ENCODE measurements around the gene SEZ6L2.

The SEZ6L2 gene

DNA sequence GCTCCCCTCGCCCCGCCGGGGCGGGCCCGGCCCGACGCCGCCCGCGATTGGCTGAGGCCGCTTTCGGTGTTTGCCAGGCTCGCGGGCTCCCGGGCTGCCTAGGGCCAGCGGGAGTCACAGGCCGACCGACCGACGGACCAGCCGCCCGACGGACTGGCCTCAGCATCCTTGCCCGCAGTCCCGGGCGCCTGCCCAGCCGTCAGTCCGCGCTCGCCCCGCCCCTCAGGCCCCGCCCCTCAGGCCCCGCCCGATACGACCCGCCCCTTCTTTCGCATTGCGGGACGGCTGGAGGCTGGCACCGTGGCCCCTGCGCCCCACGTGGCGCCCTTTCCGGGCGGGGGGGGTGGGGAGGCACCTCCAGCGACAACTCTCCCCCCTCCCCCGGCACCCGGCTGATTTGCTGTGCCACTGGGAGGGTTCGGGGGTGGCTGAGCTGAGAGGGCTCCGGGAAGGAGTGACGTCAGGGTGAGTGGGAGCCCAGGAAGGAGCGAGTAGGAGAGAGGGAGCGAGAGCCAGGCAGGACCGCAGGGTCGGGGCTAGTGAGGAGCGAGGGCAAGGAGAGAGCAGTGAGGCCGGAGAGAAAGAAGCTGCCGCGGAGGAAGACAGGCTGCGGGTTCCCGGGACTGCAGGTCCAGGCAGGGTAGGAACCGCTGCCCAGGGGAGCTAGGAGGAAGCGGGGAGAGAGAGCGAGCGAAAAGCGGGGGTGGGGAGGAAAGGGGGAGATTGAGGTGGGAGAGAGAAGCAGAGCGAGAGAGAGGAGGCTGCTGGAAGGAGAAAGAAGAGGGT lies 945 bp upstream of the SEZ6L2 start, which contains the start of gene ASPHD1:
Gene ASPHD1, plus strand, starts transcription at position 387 of the 786 bp plus-strand sequence. CDS start 484 bp downstream, outside the sequence.
- no peaks in the 10 kb centered on the region for H3K9me3 ChIP-seq (ENCODE audit: control insufficient read depth, insufficient read depth, low read depth, low read length)
- H3K4me1 ChIP-seq (ENCODE audit: control insufficient read depth, insufficient read depth, low read length): peaks cover 2% of the 10 kb centered on the region; the same call in 1 of the 2 replicates
- no peaks in the 10 kb centered on the region for H3K36me3 ChIP-seq (ENCODE audit: control insufficient read depth in 2 of 2, insufficient read depth in 1 of 2, low read length in 2 of 2)
- H3K27ac ChIP-seq (ENCODE audit: extremely low read depth, low read depth, low read length): no peak within 1 kb of the TSS
- H3K4me3 ChIP-seq (ENCODE audit: low read depth, low read length): peak within 1 kb of the TSS; percentile 51
- POLR2A ChIA-PET: interaction anchor here (0.5 to 2.2 kb wide), 18 partner anchors 9 to 106 kb away, joined by 3 to 13 read pairs (median 4); partner anchors contain the start of genes CDIPT, HIRIP3, MVP and TAOK2
- CTCF ChIA-PET: interaction anchor here (0.7 to 2.1 kb wide), 6 partner anchors 16 to 122 kb away, joined by 3 to 10 read pairs (median 3); partner anchors contain the start of genes MVP and PAGR1
- TF ChIP-seq SALL2 (tag by site-specific recombination; IDR thresholded peaks at IDR 0.05; ENCODE audit: borderline replicate concordance) (no peak), ZIC2 (tag by site-specific recombination; IDR thresholded peaks at IDR 0.05) (peak; percentile 85), ZNF302 (tag by site-specific recombination; IDR thresholded peaks at IDR 0.05; ENCODE audit: low read depth) (no peak), ZNF248 (tag by site-specific recombination; IDR thresholded peaks at IDR 0.05) (no peak), ZBTB7A (tag by site-specific recombination; IDR thresholded peaks at IDR 0.05; ENCODE audit: low read depth) (peak; percentile 75; the same call in 1 of the 2 replicates), ZSCAN23 (tag by site-specific recombination; IDR thresholded peaks at IDR 0.05) (0 out of 2 replicates have a peak, but pooled peaks have one; percentile 48), TCF7L2 (IDR thresholded peaks at IDR 0.05; ENCODE audit: borderline replicate concordance, low read depth, low read length) (no peak), ZFP37 (tag by site-specific recombination; IDR thresholded peaks at IDR 0.05) (no peak), ZNF548 (tag by site-specific recombination; IDR thresholded peaks at IDR 0.05) (no peak), MEIS1 (CRISPR knock-in tag; IDR thresholded peaks at IDR 0.05; ENCODE audit: borderline replicate concordance) (no peak), ZNF76 (tag by site-specific recombination; IDR thresholded peaks at IDR 0.05; ENCODE audit: borderline replicate concordance, low read depth) (peak; percentile 83; the same call in 1 of the 2 replicates), OSR2 (tag by site-specific recombination; IDR thresholded peaks at IDR 0.05) (no peak), ZNF140 (tag by site-specific recombination; IDR thresholded peaks at IDR 0.05) (no peak), ZNF677 (tag by site-specific recombination; IDR thresholded peaks at IDR 0.05) (no peak)
- TF ChIP-seq, protein P1, sequence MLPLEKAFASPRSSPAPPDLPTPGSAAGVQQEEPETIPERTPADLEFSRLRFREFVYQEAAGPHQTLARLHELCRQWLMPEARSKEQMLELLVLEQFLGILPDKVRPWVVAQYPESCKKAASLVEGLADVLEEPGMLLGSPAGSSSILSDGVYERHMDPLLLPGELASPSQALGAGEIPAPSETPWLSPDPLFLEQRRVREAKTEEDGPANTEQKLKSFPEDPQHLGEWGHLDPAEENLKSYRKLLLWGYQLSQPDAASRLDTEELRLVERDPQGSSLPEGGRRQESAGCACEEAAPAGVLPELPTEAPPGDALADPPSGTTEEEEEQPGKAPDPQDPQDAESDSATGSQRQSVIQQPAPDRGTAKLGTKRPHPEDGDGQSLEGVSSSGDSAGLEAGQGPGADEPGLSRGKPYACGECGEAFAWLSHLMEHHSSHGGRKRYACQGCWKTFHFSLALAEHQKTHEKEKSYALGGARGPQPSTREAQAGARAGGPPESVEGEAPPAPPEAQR (tag by site-specific recombination; IDR thresholded peaks at IDR 0.05): 0 out of 2 replicates have a peak, but pooled peaks have one; percentile 68
- TF ChIP-seq, protein P2, sequence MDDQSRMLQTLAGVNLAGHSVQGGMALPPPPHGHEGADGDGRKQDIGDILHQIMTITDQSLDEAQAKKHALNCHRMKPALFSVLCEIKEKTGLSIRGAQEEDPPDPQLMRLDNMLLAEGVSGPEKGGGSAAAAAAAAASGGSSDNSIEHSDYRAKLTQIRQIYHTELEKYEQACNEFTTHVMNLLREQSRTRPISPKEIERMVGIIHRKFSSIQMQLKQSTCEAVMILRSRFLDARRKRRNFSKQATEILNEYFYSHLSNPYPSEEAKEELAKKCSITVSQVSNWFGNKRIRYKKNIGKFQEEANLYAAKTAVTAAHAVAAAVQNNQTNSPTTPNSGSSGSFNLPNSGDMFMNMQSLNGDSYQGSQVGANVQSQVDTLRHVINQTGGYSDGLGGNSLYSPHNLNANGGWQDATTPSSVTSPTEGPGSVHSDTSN (CRISPR knock-in tag; IDR thresholded peaks at IDR 0.05): no peak; the same call in 1 of the 2 replicates
- TF ChIP-seq, protein P3, sequence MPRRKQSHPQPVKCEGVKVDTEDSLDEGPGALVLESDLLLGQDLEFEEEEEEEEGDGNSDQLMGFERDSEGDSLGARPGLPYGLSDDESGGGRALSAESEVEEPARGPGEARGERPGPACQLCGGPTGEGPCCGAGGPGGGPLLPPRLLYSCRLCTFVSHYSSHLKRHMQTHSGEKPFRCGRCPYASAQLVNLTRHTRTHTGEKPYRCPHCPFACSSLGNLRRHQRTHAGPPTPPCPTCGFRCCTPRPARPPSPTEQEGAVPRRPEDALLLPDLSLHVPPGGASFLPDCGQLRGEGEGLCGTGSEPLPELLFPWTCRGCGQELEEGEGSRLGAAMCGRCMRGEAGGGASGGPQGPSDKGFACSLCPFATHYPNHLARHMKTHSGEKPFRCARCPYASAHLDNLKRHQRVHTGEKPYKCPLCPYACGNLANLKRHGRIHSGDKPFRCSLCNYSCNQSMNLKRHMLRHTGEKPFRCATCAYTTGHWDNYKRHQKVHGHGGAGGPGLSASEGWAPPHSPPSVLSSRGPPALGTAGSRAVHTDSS (tag by site-specific recombination; IDR thresholded peaks at IDR 0.05): no peak
- TF ChIP-seq, protein P4, sequence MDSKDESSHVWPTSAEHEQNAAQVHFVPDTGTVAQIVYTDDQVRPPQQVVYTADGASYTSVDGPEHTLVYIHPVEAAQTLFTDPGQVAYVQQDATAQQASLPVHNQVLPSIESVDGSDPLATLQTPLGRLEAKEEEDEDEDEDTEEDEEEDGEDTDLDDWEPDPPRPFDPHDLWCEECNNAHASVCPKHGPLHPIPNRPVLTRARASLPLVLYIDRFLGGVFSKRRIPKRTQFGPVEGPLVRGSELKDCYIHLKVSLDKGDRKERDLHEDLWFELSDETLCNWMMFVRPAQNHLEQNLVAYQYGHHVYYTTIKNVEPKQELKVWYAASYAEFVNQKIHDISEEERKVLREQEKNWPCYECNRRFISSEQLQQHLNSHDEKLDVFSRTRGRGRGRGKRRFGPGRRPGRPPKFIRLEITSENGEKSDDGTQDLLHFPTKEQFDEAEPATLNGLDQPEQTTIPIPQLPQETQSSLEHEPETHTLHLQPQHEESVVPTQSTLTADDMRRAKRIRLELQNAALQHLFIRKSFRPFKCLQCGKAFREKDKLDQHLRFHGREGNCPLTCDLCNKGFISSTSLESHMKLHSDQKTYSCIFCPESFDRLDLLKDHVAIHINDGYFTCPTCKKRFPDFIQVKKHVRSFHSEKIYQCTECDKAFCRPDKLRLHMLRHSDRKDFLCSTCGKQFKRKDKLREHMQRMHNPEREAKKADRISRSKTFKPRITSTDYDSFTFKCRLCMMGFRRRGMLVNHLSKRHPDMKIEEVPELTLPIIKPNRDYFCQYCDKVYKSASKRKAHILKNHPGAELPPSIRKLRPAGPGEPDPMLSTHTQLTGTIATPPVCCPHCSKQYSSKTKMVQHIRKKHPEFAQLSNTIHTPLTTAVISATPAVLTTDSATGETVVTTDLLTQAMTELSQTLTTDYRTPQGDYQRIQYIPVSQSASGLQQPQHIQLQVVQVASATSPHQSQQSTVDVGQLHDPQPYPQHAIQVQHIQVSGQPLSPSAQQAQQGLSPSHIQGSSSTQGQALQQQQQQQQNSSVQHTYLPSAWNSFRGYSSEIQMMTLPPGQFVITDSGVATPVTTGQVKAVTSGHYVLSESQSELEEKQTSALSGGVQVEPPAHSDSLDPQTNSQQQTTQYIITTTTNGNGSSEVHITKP (tag by site-specific recombination; IDR thresholded peaks at IDR 0.05): no peak; the same call in 1 of the 2 replicates
- TF ChIP-seq, protein P5, sequence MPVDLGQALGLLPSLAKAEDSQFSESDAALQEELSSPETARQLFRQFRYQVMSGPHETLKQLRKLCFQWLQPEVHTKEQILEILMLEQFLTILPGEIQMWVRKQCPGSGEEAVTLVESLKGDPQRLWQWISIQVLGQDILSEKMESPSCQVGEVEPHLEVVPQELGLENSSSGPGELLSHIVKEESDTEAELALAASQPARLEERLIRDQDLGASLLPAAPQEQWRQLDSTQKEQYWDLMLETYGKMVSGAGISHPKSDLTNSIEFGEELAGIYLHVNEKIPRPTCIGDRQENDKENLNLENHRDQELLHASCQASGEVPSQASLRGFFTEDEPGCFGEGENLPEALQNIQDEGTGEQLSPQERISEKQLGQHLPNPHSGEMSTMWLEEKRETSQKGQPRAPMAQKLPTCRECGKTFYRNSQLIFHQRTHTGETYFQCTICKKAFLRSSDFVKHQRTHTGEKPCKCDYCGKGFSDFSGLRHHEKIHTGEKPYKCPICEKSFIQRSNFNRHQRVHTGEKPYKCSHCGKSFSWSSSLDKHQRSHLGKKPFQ (tag by site-specific recombination; IDR thresholded peaks at IDR 0.05): no peak
- TF ChIP-seq, protein P6, sequence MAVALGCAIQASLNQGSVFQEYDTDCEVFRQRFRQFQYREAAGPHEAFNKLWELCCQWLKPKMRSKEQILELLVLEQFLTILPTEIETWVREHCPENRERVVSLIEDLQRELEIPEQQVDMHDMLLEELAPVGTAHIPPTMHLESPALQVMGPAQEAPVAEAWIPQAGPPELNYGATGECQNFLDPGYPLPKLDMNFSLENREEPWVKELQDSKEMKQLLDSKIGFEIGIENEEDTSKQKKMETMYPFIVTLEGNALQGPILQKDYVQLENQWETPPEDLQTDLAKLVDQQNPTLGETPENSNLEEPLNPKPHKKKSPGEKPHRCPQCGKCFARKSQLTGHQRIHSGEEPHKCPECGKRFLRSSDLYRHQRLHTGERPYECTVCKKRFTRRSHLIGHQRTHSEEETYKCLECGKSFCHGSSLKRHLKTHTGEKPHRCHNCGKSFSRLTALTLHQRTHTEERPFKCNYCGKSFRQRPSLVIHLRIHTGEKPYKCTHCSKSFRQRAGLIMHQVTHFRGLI (tag by site-specific recombination; IDR thresholded peaks at IDR 0.05): no peak
- TF ChIP-seq, protein P7, sequence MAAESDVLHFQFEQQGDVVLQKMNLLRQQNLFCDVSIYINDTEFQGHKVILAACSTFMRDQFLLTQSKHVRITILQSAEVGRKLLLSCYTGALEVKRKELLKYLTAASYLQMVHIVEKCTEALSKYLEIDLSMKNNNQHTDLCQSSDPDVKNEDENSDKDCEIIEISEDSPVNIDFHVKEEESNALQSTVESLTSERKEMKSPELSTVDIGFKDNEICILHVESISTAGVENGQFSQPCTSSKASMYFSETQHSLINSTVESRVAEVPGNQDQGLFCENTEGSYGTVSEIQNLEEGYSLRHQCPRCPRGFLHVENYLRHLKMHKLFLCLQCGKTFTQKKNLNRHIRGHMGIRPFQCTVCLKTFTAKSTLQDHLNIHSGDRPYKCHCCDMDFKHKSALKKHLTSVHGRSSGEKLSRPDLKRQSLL (tag by site-specific recombination; IDR thresholded peaks at IDR 0.05): peak; percentile 78; the same call in 1 of the 2 replicates
